OCI-LY7 (cell line): Measurements from ENCODE around the gene PLSCR1. TPM values are rescaled to one million over a fixed set of nuclear protein-coding genes. Genes with fewer than 3 reads are reported as not detected.

Source experiments
- BruUV-seq: library from RNA; stranded (reverse); fragments of 400-500 nt; replicated peaks from 2 replicates; lab custom pipeline; 2021; lab: Mats Ljungman, UMichigan
- CTCF ChIA-PET: fragments of 300-600 bp; sonication (Branson Sonifier 250); formaldehyde crosslinking; loops from one replicate; lab custom pipeline; 2022; ENCODE audit warnings: antibody characterized with exemption; ENCODE audit not compliant: unreplicated experiment; lab: Charles Lee
- POLR2A ChIA-PET: fragments of 300-600 bp; sonication (Branson Sonifier 250); formaldehyde crosslinking; loops from one replicate; lab custom pipeline; 2022; ENCODE audit warnings: antibody characterized with exemption; lab: Charles Lee
- DNase-seq: peaks from one replicate; pipeline ENCODE4 v3.0.0-alpha.2; 2015; ENCODE audit warnings: low spot score
- H2AFZ ChIP-seq: fragments of 200-600 bp; sonication (generic), shearing (Covaris generic); 2 replicates; pipeline ENCODE4 v1.6.1; 2014; ENCODE audit warnings: mild to moderate bottlenecking, antibody characterized with exemption, low read length, moderate library complexity
- H3K27ac ChIP-seq: fragments of 200-600 bp; sonication (generic); 2 replicates; pipeline ENCODE4 v1.5.1; 2014; ENCODE audit warnings: mixed run types, low read depth, mild to moderate bottlenecking, moderate library complexity, low read length, inconsistent platforms; ENCODE audit not compliant: poor library complexity, severe bottlenecking
- H3K36me3 ChIP-seq: fragments of 200-600 bp; sonication (generic); 2 replicates; pipeline ENCODE4 v1.6.1; 2014; ENCODE audit warnings: mild to moderate bottlenecking, antibody characterized with exemption, low read length, moderate library complexity, mixed read lengths; ENCODE audit not compliant: insufficient read depth
- H3K4me1 ChIP-seq: fragments of 200-600 bp; sonication (generic); 2 replicates; pipeline ENCODE4 v1.5.1; 2014; ENCODE audit warnings: mild to moderate bottlenecking, low read length; ENCODE audit not compliant: insufficient read depth, poor library complexity, severe bottlenecking
- H3K4me2 ChIP-seq: fragments of 200-600 bp; sonication (generic); 2 replicates; pipeline ENCODE4 v1.6.1; 2014; ENCODE audit warnings: mild to moderate bottlenecking, low read length
- H3K4me3 ChIP-seq: fragments of 200-600 bp; sonication (generic); 2 replicates; pipeline ENCODE4 v1.5.1; 2014; ENCODE audit warnings: mild to moderate bottlenecking, low read depth, low read length; ENCODE audit not compliant: poor library complexity, severe bottlenecking
- H3K79me2 ChIP-seq: fragments of 200-600 bp; sonication (generic); 2 replicates; pipeline ENCODE4 v1.6.1; 2016; ENCODE audit warnings: low read depth, mild to moderate bottlenecking, low read length, moderate library complexity, mixed read lengths; ENCODE audit not compliant: insufficient read depth
- H3K9me2 ChIP-seq: fragments of 200-600 bp; sonication (generic); 2 replicates; pipeline ENCODE4 v1.6.1; 2016; ENCODE audit warnings: mild to moderate bottlenecking, low read length, mixed read lengths; ENCODE audit not compliant: insufficient read depth
- H3K9me3 ChIP-seq: fragments of 200-600 bp; sonication (generic); 2 replicates; pipeline ENCODE4 v1.6.1; 2014; ENCODE audit warnings: mild to moderate bottlenecking, mixed run types, low read length, mixed read lengths
- H4K20me1 ChIP-seq: fragments of 200-600 bp; sonication (generic); 2 replicates; pipeline ENCODE4 v1.6.1; 2014; ENCODE audit warnings: mild to moderate bottlenecking, antibody characterized with exemption, low read length, moderate library complexity, mixed read lengths; ENCODE audit not compliant: insufficient read depth
- EZH2phosphoT487 ChIP-seq: fragments of 200-600 bp; sonication (generic); IDR thresholded peaks from 2 replicates; pipeline ENCODE4 v1.6.1; 2018; ENCODE audit warnings: low read depth, borderline replicate concordance, mild to moderate bottlenecking, mixed run types, antibody characterized with exemption, low read length, moderate library complexity, mixed read lengths
- intact Hi-C: fragments of 100-400 bp; cut with micrococcal nuclease; formaldehyde crosslinking; loops from one replicate; pipeline ENCODE4 v1.10.0; 2022; ENCODE audit not compliant: unreplicated experiment
- total RNA-seq, 2 experiments: library from RNA; depleted of rRNA in 1 of 2; stranded (reverse); fragments of >200 nt in 1 of 2; shearing (Covaris generic) in 1 of 2; gene quantifications; 2 replicates each; pipeline ENCODE4 v1.2.3, GENCODE V29; 2014 to 2022
- TF ChIP-seq, protein P1 (sequence below): fragments of 200-600 bp; sonication (generic); conservative IDR thresholded peaks from 2 replicates; pipeline ENCODE4 v1.5.1; 2014; ENCODE audit warnings: mild to moderate bottlenecking, antibody characterized with exemption, low read length, moderate library complexity, mixed read lengths

The PLSCR1 gene
- total RNA-seq, 2 experiments from 2014 or later = 1.8 to 13.4 TPM

DNA sequence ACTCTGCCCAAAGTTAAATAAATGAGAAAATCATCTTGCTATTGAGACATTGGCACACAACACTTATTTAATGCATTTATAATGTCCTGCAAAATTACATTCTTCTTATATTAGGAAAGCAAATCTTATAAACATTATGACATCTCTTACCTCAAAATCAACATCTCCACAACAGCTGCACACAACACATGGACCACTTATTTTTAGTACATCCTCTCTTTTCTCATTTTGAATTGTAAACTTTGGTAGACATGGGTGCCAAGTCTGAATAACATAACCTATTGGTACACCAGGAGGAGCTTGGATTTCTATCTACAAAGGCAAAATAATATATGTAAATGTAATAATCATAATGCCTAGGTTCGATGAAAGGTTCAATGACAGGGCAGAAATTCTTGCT, 23.0 kb downstream of the PLSCR1 start:
- no peaks in the 10 kb centered on the region for H4K20me1 ChIP-seq
- no peaks in the 10 kb centered on the region for H3K4me1 ChIP-seq
- no peaks in the 10 kb centered on the region for H3K9me3 ChIP-seq
- BruUV-seq = no TSS peak
- intact Hi-C loops = no loop called here
- H3K4me2 ChIP-seq = no peak overlapping the region
- DNase-seq = no peak
- H3K9me2 ChIP-seq = no peaks in the 10 kb centered on the region
- H3K4me3 ChIP-seq = no peak overlapping the region
- ChIA-PET CTCF (no interaction called here), POLR2A (no interaction called here)
- H3K79me2 ChIP-seq = no peaks in the 10 kb centered on the region
- no peak overlapping the region for H3K27ac ChIP-seq
- TF ChIP-seq, protein P1, sequence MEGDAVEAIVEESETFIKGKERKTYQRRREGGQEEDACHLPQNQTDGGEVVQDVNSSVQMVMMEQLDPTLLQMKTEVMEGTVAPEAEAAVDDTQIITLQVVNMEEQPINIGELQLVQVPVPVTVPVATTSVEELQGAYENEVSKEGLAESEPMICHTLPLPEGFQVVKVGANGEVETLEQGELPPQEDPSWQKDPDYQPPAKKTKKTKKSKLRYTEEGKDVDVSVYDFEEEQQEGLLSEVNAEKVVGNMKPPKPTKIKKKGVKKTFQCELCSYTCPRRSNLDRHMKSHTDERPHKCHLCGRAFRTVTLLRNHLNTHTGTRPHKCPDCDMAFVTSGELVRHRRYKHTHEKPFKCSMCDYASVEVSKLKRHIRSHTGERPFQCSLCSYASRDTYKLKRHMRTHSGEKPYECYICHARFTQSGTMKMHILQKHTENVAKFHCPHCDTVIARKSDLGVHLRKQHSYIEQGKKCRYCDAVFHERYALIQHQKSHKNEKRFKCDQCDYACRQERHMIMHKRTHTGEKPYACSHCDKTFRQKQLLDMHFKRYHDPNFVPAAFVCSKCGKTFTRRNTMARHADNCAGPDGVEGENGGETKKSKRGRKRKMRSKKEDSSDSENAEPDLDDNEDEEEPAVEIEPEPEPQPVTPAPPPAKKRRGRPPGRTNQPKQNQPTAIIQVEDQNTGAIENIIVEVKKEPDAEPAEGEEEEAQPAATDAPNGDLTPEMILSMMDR = no peak
- TF ChIP-seq EZH2phosphoT487 = no peak
- H2AFZ ChIP-seq = no peak overlapping the region
- no peaks in the 10 kb centered on the region for H3K36me3 ChIP-seq

DNA sequence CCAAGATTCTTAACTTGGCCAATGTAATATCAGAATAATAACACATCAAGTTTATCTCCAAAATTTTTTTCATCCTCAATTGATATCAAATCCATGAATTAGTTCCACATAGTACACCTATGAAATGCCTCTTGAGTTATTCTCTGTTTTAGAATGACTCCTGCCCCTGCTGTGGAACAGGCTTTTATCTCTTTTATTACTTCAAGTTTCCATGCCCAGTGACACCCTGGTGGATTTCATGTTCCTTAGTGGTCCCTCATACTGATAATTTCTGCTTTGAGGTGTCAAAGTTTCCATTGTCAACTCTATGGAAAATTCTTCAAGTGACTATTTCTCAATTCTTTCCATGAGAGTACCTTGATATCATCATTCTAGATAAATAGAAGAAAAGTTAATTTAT, 24.6 kb downstream of the PLSCR1 start:
- H3K4me1 ChIP-seq = no peaks in the 10 kb centered on the region
- BruUV-seq = no TSS peak
- no peak for DNase-seq
- H3K4me2 ChIP-seq = no peak overlapping the region
- no peaks in the 10 kb centered on the region for H4K20me1 ChIP-seq
- H3K79me2 ChIP-seq = no peaks in the 10 kb centered on the region
- CTCF ChIA-PET = no interaction called here
- POLR2A ChIA-PET = no interaction called here
- H3K9me2 ChIP-seq = no peaks in the 10 kb centered on the region
- H3K4me3 ChIP-seq = no peak overlapping the region
- H3K36me3 ChIP-seq = no peaks in the 10 kb centered on the region
- TF ChIP-seq EZH2phosphoT487 = no peak
- TF ChIP-seq, protein P1 = no peak
- intact Hi-C loops = no loop called here
- no peak overlapping the region for H2AFZ ChIP-seq
- no peak overlapping the region for H3K27ac ChIP-seq
- H3K9me3 ChIP-seq = no peaks in the 10 kb centered on the region

DNA sequence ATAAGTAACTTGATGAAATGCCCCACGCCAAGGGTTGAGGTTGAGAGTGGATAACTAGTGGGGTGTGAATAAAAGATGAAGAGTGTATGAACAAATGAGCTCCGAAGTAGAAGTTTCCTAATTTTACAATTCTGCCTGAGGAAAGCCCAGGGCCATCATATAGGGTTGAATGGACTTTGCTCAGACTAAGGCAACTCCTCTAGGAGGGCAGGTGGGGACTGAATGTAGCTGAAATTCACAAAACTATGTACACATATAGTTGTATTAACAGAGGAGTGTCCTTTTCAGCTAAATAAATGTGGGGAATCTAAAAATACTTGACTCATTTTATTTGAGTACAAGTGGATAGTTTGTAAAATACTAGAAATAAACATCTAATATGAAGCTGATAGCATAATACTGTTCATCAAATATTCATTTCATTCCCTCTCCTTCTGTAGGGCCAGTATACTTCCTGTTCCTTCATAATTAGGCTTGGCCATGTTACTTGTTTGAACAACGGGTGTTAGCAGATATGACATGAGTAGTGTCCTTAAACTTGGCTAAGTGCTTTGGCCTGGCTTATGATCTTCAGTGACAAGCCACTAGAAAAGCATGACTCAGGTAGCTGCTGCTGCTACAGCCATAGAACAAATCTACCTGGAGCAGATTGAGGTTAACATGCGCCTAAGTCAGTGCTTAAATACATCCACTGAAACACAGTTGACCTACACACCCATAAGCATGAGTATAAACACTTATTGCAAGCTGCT, 26.5 kb downstream of the PLSCR1 start:
- no peak overlapping the region for H3K4me2 ChIP-seq
- no peak overlapping the region for H3K27ac ChIP-seq
- DNase-seq = no peak
- no peak overlapping the region for H3K4me3 ChIP-seq
- intact Hi-C loops = no loop called here
- BruUV-seq = no TSS peak
- H3K79me2 ChIP-seq = no peaks in the 10 kb centered on the region
- CTCF ChIA-PET = no interaction called here
- no peak overlapping the region for H2AFZ ChIP-seq
- no peaks in the 10 kb centered on the region for H3K9me3 ChIP-seq
- H3K36me3 ChIP-seq = no peaks in the 10 kb centered on the region
- POLR2A ChIA-PET = interaction anchor here (0.7 to 1.2 kb wide), 3 partner anchors 13 to 15 kb away, joined by 3 to 4 read pairs (median 3); no protein-coding TSS in a partner anchor
- TF ChIP-seq, protein P1 = no peak
- no peak for TF ChIP-seq EZH2phosphoT487
- H3K4me1 ChIP-seq = no peaks in the 10 kb centered on the region
- H3K9me2 ChIP-seq = no peaks in the 10 kb centered on the region
- H4K20me1 ChIP-seq = no peaks in the 10 kb centered on the region
